Epithelial cell of proximal tubule (primary cell): ENCODE results near the gene EFCAB6. TPM values are rescaled to one million over a fixed set of nuclear protein-coding genes. Genes with fewer than 3 reads are reported as not detected.

Experiments
- DNase-seq: peaks from one replicate; pipeline ENCODE4 v3.0.0-alpha.2; 2011; ENCODE audit warnings: low read depth
- H3K4me3 ChIP-seq: 2 replicates; pipeline ENCODE4 v1.5.1; 2011; ENCODE audit warnings: low read depth, mild to moderate bottlenecking, low read length
- total RNA-seq: library from RNA; depleted of rRNA; stranded (reverse); fragments of >200 nt; gene quantifications from 2 replicates; pipeline ENCODE4 v1.2.3, GENCODE V29; 2015
- TF ChIP-seq, protein P1 (sequence below): conservative IDR thresholded peaks from 2 replicates; pipeline ENCODE4 v1.5.1; 2012; ENCODE audit warnings: low read depth, mild to moderate bottlenecking, low read length

The EFCAB6 gene
- total RNA-seq, 1 donor from 2014 or later: 0.23 TPM

DNA sequence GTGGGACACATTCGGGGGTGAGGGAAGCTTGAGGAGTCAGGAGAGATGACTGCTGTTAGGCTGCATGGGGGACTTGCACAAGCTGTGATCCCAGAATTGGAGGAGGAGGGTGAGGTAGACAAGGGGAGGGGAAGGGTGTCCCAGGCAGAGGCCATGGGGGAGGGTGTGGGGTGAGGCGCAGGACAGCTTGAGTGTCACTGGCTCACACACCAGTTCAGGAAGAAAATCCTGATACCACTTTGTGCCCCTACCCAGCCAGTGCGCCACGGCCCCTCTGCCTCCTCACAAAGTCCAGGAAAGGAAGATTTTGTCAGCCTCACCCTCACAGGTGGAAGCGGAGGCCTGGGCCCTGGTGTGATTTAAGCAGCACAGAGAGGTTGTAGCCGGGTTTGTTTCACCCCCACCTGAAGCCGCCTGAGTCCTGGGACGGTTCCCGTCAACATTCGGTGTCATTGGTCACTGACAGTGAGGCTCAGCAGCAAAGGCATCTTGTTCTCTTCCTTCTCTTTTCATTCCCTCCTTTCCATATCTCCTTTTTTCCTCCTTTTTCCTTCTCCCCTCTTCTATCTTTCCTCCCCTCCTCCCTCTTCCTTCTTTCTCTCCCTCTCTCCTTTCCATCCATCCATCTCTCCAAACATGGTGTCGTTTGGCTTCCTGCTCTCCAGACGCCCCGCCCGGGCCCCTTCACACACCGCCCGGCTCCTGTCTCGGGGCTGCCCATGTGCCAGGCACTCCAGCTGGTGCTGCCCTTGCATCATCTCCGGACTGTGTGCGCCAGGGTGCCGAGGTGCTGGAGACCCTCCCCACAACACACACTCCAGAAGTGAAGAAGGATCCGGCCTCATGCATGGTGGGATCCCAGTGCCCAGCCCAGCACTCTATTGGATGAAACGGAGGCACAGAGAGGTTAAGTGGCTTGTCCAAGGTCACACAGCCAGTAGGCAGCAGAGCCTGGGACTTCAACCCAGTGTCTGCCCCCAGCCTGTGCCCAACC lies 311.0 kb downstream of the EFCAB6 start:
- TF ChIP-seq, protein P1, sequence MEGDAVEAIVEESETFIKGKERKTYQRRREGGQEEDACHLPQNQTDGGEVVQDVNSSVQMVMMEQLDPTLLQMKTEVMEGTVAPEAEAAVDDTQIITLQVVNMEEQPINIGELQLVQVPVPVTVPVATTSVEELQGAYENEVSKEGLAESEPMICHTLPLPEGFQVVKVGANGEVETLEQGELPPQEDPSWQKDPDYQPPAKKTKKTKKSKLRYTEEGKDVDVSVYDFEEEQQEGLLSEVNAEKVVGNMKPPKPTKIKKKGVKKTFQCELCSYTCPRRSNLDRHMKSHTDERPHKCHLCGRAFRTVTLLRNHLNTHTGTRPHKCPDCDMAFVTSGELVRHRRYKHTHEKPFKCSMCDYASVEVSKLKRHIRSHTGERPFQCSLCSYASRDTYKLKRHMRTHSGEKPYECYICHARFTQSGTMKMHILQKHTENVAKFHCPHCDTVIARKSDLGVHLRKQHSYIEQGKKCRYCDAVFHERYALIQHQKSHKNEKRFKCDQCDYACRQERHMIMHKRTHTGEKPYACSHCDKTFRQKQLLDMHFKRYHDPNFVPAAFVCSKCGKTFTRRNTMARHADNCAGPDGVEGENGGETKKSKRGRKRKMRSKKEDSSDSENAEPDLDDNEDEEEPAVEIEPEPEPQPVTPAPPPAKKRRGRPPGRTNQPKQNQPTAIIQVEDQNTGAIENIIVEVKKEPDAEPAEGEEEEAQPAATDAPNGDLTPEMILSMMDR: no peak
- DNase-seq: no peak
- H3K4me3 ChIP-seq: no peak overlapping the region

- no peak for DNase-seq
- H3K4me3 ChIP-seq: no peak overlapping the region
- TF ChIP-seq, protein P1: no peak
Measured at GRCh38 chr22:43498856-43499253, 313.2 kb downstream of the EFCAB6 start.

- DNase-seq: no peak
- no peak overlapping the region for H3K4me3 ChIP-seq
- TF ChIP-seq, protein P1: no peak
Measured at GRCh38 chr22:43497956-43498855, 313.9 kb downstream of the EFCAB6 start.

DNA sequence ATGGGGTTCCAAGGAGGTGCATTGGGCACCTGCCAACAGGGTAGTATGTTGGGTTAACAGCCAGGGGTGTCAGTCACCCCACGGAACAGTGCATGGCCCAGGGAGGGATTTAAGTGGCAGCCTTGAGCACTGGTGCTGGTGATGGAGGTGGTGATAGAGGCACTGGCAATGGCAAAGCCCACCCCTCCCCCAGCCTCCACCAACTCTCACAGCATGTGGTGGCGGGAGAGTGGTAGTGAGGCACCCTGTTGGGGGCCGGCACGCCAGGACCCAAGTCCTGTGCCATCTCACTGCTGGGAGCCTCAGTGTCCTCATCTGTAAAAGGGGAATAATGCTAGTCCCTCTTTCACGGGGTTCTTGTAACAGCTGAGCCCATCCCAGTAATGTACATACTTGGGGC lies 318.8 kb downstream of the EFCAB6 start:
- H3K4me3 ChIP-seq: no peak overlapping the region
- TF ChIP-seq, protein P1: no peak

GRCh38 chr22:43491737-43492136 lies 320.4 kb downstream of the EFCAB6 start:
- TF ChIP-seq, protein P1: no peak
- H3K4me3 ChIP-seq: no peak overlapping the region
- no peak for DNase-seq

More for the DNA sequence above, 318.8 kb downstream of the EFCAB6 start:
- DNase-seq: no peak

DNA sequence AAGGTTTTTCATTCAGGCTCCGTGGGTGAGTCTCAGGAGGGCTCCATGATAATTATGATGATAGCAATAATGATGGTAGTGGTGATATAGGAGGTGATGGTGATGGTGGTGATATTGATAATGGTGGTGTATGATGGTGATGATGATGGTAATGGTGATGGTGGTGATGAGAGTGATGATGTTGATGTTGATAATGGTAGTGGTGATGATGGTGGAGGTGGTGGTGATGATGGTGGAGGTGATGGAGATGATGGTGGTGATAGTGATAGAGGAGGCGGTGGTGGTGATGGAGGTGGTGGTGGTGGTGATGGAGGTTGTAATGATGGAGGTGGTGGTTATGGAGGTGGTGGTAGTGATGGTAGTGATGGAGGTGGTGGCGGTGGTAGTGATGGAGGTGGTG lies 320.9 kb downstream of the EFCAB6 start:
- TF ChIP-seq, protein P1: no peak
- no peak for DNase-seq

More for the DNA sequence above, 320.9 kb downstream of the EFCAB6 start:
- H3K4me3 ChIP-seq: no peak overlapping the region
